ENCODE results near the gene SLC51B.
"Not testable (repeated sequence)": the region's sequence is repeated elsewhere in the genome, so short reads cannot be mapped to it uniquely, and the experiment has no call there.

The SLC51B gene

GRCh38 chr15:65067317-65067644 is 22.1 kb downstream of the SLC51B start:
- no peak for DNase-seq

- DNase-seq: no peak
Measured at GRCh38 chr15:65067645-65068402, 22.6 kb downstream of the SLC51B start, which contains the start of gene RASL12. Gene RASL12, minus strand, starts transcription at chr15:65067991. Its CDS starts 156 bp downstream, at chr15:65067835.

- no peak for DNase-seq
Measured at GRCh38 chr15:65068403-65068788, 23.2 kb downstream of the SLC51B start.

DNA sequence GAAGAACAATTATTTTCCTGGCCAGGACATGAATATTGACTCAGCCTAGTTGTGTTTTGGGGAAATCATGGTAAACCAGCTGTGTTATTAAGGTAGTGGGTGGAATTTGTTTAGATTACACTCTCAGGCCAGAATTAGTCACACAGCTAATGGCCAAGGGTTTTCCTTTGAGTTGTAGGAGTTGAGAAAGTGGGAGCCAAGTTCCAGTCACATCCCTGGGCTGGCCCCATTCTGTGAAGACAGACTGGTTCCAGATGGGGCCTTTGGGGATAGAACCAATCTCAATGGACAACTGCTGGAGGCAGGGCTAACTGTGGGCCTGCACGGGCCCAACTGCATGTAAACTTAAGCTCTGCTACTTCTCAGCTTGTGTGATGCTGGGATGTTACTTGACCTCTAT is 24.0 kb downstream of the SLC51B start:
- DNase-seq: no peak

DNA sequence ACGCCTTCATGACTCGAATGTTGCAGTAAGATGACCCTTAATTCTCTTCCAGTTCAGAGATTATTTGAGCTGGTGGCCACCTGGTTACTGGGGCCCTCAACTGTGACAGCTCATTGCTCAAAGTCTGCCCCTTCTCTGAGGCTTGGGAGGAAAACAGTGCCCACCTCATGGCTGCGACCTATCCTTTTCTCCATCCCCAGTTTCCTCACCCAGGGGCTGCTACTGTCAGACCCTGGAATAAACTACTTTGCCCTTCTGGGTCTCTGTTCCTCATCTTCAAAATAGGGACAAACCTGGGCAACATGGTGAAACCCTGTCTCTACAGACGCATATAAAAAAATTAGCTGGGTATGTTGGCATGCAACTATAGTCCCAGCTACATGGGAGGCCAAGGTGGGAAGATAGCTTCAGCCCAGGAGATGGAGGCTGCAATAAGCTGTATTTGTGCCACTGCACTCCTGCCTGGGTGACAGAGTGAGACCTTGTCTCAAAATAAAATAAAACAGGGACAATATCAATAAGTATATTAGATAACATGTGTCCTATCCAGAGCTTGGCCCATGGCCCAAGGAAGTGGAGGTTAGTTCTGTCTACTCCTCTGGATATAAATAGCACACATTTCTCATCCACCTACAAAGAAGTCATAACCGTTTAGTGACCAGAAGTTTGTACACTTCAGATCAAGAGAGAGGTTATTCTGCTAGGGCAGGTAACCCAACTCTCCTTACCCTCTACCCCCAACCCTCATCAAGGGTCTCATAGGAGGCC is 24.8 kb downstream of the SLC51B start:
- DNase-seq: no peak

GRCh38 chr15:65071381-65071811 is 26.2 kb downstream of the SLC51B start:
- no peak for DNase-seq

DNA sequence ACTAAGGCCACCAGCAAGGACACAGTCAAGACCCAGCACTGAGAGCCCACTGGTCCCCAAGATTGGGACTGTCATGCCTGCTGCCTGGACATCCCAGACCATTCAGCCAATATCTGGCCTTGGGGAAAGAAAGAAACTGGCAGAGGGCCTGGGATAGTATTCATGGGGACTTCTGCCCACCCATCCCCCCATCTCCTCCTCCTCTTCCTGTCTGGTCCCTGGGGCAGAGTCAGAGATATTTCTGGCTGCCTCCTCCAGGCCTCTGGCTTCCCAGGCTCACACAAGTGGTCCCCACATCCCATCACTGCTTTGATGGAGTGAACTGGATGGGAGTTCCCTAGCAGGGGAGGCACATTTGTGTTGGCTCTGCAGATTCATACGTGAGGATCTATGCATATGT is 26.8 kb downstream of the SLC51B start:
- DNase-seq: no peak

DNA sequence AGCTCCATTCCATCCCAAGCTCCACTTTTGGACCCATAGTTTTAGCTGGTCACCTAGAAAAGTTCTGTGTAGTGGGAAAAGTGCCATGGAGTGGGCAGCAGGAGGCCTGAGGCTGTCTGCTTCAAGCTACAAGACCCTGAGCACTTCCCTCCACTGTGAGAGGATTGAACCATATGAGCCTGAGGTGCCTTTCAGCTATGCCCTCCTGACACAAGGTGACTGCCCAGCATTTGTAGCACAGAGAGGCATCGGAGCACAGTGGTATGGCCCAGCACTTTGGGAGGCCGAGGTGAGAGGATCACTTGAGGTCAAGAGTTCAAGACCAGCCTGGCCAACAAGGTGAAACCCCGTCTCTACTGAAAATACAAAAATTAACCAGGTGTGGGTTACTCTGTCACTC is 27.4 kb downstream of the SLC51B start:
- DNase-seq: no peak

DNA sequence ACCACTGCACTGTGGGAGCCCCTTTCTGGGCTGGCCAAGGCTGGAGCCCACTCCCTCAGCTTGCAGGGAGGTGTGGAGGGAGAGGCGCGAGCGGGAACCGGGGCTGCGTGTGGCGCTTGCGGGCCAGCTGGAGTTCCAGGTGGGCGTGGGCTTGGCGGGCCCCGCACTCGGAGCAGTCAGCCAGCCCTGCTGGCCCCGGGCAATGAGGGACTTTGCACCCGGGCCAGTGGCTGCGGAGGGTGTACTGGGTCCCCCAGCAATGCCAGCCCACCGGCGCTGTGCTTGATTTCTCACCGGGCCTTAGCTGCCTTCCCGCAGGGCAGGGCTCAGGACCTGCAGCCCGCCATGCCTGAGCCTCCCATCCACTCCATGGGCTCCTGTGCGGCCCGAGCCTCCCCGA is 29.8 kb downstream of the SLC51B start:
- DNase-seq: not testable (repeated sequence)

DNA sequence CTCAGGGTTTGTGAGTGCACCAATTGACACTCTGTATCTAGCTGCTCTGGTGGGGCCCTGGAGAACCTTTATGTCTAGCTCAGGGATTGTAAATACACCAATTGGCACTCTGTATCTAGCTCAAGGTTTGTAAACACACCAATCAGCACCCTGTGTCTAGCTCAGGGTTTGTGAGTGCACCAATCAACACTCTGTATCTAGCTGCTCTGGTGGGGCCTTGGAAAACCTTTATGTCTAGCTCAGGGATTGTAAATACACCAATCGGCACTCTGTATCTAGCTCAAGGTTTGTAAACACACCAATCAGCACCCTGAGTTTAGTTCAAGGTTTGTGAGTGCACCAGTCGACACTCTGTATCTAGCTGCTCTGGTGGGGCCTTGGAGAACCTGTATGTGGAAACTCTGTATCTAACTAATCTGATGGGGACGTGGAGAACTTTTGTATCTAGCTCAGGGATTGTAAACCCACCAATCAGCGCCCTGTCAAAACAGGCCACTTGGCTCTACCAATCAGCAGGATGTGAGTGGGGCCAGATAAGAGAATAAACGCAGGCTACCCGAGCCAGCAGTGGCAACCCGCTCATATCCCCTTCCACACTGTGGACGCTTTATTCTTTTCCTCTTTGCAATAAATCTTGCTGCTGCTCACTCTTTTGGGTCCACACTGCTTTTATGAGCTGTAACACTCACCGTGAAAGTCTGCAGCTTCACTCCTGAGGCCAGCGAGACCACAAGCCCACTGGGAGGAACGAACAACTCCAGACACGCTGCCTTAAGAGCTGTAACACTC is 30.6 kb downstream of the SLC51B start:
- not testable (repeated sequence) for DNase-seq

DNA sequence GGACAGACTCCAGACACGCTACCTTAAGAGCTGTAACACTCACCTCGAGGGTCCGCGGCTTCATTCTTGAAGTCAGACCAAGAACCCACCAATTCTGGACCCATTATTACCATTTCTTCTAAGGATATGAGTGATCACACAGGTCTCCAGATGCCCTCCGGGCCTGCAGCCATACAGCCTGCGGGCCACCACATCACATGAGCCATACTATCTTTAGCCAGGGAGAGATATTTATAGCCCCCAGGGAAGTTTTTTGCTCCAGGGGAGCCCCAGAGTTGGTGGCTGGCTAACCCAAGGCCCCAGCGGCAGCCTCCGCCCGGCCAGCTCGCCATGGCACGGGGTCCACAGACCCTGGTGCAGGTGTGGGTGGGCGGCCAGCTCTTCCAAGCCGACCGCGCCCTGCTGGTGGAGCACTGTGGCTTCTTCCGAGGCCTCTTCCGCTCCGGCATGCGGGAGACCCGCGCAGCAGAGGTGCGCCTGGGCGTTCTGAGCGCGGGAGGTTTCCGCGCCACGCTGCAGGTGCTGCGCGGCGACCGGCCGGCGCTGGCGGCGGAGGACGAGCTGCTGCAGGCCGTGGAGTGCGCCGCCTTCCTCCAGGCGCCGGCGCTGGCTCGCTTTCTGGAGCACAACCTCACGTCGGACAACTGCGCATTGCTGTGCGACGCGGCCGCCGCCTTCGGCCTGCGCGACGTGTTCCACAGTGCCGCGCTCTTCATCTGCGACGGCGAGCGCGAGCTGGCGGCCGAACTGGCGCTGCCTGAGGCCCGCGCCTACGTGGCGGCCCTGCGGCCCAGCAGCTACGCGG is 31.5 kb downstream of the SLC51B start, which contains the start of gene KBTBD13:
TSS of gene KBTBD13 (plus strand) at position 261 of the 805 bp plus-strand sequence. CDS start at position 331, 70 bp downstream.
- no peak for DNase-seq

DNA sequence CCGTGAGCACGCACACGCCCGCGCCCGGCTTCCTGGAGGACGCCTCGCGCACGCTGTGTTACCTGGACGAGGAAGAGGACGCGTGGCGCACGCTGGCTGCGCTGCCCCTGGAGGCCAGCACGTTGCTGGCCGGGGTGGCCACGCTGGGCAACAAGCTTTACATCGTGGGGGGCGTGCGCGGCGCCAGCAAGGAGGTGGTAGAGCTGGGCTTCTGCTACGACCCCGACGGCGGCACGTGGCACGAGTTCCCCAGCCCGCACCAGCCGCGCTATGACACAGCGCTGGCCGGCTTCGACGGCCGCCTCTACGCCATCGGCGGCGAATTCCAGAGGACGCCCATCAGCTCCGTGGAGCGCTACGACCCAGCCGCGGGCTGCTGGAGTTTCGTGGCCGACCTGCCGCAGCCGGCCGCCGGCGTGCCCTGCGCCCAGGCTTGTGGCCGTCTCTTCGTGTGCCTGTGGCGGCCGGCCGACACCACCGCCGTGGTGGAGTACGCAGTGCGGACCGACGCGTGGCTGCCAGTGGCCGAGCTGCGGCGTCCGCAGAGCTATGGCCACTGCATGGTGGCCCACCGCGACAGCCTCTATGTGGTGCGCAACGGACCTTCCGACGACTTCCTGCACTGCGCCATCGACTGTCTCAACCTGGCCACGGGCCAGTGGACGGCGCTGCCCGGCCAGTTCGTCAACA is 32.2 kb downstream of the SLC51B start:
- DNase-seq: no peak

GRCh38 chr15:65077981-65078352 is 32.8 kb downstream of the SLC51B start:
- DNase-seq: peak; percentile 41

- DNase-seq: no peak
Measured at GRCh38 chr15:65079580-65079979, 34.4 kb downstream of the SLC51B start.

DNA sequence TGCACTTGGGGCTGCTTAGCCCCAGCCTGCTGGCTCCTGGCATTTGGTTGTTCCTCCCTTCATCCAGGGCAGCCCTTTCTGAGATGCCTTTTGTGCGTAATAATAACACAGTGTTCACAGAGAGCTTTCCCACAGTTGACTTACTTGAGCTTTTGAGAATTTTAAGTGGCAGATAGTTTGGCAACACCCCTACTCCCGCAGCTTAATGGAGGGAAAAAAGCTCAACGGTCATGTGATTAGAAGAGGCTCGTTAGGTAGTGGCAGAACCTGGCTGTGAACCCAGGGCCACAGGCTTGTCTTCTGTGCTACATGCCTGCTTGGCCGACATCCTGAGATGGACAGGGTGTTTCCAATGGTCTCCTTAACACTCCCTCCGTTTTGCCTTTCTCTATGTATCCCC is 36.1 kb downstream of the SLC51B start:
- DNase-seq: no peak

DNA sequence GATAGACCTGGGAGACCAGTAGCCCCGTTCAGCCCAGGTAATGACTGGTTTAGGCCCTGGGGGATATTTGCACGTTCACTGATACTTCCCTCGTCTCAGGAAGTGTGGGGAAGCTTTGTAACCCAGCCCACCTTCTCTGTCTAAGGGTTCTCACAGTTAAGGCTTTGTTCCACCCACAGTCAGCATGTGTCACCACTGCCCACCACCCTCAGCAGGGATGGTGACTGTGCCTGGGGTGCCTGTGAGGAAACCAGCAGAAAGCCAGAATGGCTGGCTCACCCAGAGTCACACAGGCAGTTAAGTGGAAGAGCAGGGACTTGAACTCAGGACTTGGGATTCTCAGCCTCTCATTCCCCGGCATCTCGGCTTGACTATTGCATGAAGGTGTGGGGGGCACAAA is 36.6 kb downstream of the SLC51B start:
- DNase-seq: no peak

- DNase-seq: peak; percentile 10
Measured at GRCh38 chr15:65082303-65082953, 37.2 kb downstream of the SLC51B start.

DNA sequence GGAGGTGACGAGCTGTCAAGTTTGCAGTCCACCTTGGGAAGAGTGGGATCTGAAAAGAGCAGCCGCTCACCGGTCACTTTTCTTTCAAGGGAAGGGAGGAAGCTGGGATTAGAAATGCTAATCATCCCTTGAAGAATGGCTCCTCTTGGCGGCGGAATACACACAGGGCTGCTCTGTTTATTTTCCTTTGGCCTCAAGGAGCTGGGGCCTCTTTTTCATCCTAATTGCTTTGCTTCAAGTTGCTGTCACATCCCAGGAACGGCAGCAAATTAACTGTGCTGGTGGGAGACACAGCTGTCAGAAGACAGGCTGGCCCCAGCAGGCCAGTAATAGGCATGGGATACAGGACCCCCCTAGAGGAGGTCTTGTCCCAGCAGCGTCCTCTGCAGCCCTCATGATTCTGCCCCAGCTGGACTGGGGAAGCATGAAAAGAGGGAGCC is 38.1 kb downstream of the SLC51B start:
- DNase-seq: no peak

GRCh38 chr15:65084500-65085206 is 39.5 kb downstream of the SLC51B start:
- no peak for DNase-seq

- no peak for DNase-seq
Measured at GRCh38 chr15:65085207-65085753, 40.1 kb downstream of the SLC51B start.
